NB4 (cell line): ENCODE data around the gene SAE1.

ENCODE experiments used
- DNase-seq: peaks from one replicate; pipeline ENCODE4 v3.0.0; 2010; ENCODE audit warnings: low read depth
- H3K4me3 ChIP-seq: one replicate; pipeline ENCODE4 v1.5.1; 2011; ENCODE audit warnings: mild to moderate bottlenecking, low read depth, low read length, moderate library complexity
- CTCF ChIP-seq: IDR thresholded peaks from one replicate; pipeline ENCODE4 v1.5.1; 2012; ENCODE audit warnings: low read depth, low read length
- MAX ChIP-seq: IDR thresholded peaks from 2 replicates; pipeline ENCODE4 v1.6.1; 2011; ENCODE audit warnings: low read depth, low read length
- MYC ChIP-seq: IDR thresholded peaks from 2 replicates; pipeline ENCODE4 v1.6.1; 2011; ENCODE audit warnings: low read depth, low read length
- POLR2A ChIP-seq: IDR thresholded peaks from 2 replicates; pipeline ENCODE4 v1.6.1; 2011; ENCODE audit warnings: mild to moderate bottlenecking; ENCODE audit not compliant: insufficient read length; ENCODE audit errors: extremely low read depth

The SAE1 gene

GRCh38 chr19:47255879-47256692 lies 125.5 kb downstream of the SAE1 start, which contains the start of gene CCDC9:
TSS of gene CCDC9 (plus strand) at chr19:47256525. CDS start at chr19:47258401, 1,876 bp downstream.
- peak; percentile 100 for DNase-seq
- TF ChIP-seq MYC, result peak; percentile 99
- TF ChIP-seq CTCF, result no peak
- peak; percentile 98 for TF ChIP-seq MAX
- peak; percentile 96 for TF ChIP-seq POLR2A
- H3K4me3 ChIP-seq, result peak within 1 kb of the TSS; percentile 88

GRCh38 chr19:47256693-47257410 lies 126.2 kb downstream of the SAE1 start:
- peak; percentile 100 for DNase-seq
- TF ChIP-seq MAX (peak; percentile 77), CTCF (no peak), POLR2A (no peak), MYC (peak; percentile 81)
- peak overlapping the region; percentile 88 for H3K4me3 ChIP-seq

GRCh38 chr19:47257411-47258169 lies 127.0 kb downstream of the SAE1 start:
- DNase-seq, result peak; percentile 54
- H3K4me3 ChIP-seq, result peak overlapping the region; percentile 62
- TF ChIP-seq CTCF (no peak), POLR2A (no peak), MYC (no peak), MAX (no peak)

GRCh38 chr19:47258434-47258833 lies 127.8 kb downstream of the SAE1 start:
- TF ChIP-seq MAX (no peak), MYC (no peak), CTCF (no peak)
- no peak overlapping the region for H3K4me3 ChIP-seq
- no peak for DNase-seq

- no peak overlapping the region for H3K4me3 ChIP-seq
- DNase-seq, result no peak
- TF ChIP-seq POLR2A (no peak), CTCF (no peak), MAX (no peak), MYC (no peak)
These were observed 128.4 kb downstream of the SAE1 start for GRCh38 chr19:47258895-47259555.
